ENCODE data around the gene CYP19A1.

GRCh38 chr15:51319539-51319938 lies 18.9 kb downstream of the CYP19A1 start:
- TF ChIP-seq GATA3 (IDR thresholded peaks at IDR 0.05; ENCODE audit: low read depth, low read length) (no peak), GATA2 (IDR thresholded peaks at IDR 0.05; ENCODE audit: low read depth, low read length) (no peak)
